ENCODE measurements around the gene TAAR5. TPM values are rescaled to one million over a fixed set of nuclear protein-coding genes. Genes with fewer than 3 reads are reported as not detected.
A peak's percentile ranks its signal among the peaks of the same experiment; 100 is the strongest.

TAAR5 gene
- total RNA-seq, 2 donors from 2014 or later = not detected

GRCh38 chr6:132569170-132569569 is 20.4 kb downstream of the TAAR5 start:
- WGBS, 2 experiments (ENCODE audit: insufficient coverage in 1 of 2, insufficient read length in 1 of 2) = 36 to 81% methylated on average over 2 to 4 of the region's 4 CpGs
- no peak overlapping the region for H3K4me3 Mint-ChIP-seq
- no peak overlapping the region for H3K4me3 ChIP-seq (ENCODE audit: low read length)

GRCh38 chr6:132568611-132569010 is 20.9 kb downstream of the TAAR5 start:
- Histone ChIP-seq H3K27ac (ENCODE audit: low read depth, low read length) (no peak overlapping the region), H3K9me3 (ENCODE audit: control insufficient read depth, low read length) (no peaks in the 10 kb centered on the region), H3K36me3 (ENCODE audit: control insufficient read depth, insufficient read depth, low read length) (no peaks in the 10 kb centered on the region), H3K9ac (ENCODE audit: extremely low read depth, low read length, poor library complexity, severe bottlenecking) (no peak overlapping the region), H3K4me3 (ENCODE audit: low read length) (no peak overlapping the region), H3K27me3 (ENCODE audit: control insufficient read depth, insufficient read depth, low read length, poor library complexity, severe bottlenecking) (peaks cover 9% of the 10 kb centered on the region), H3K4me1 (ENCODE audit: control insufficient read depth, insufficient read depth, low read length) (no peaks in the 10 kb centered on the region)
- no peak for DNase-seq
- WGBS, 2 experiments (ENCODE audit: insufficient coverage in 1 of 2, insufficient read length in 1 of 2) = 50 to 82% methylated on average over 2 to 6 of the region's 6 CpGs
- Mint-ChIP-seq H3K36me3 (ENCODE audit: low read depth) (no peaks in the 10 kb centered on the region), H3K27ac (no peak overlapping the region), H3K4me1 (peaks cover 19% of the 10 kb centered on the region), H3K9me3 (no peaks in the 10 kb centered on the region), H3K4me3 (no peak overlapping the region), H3K27me3 (ENCODE audit: insufficient read depth) (peaks cover 3% of the 10 kb centered on the region)
- TF ChIP-seq, protein P1, sequence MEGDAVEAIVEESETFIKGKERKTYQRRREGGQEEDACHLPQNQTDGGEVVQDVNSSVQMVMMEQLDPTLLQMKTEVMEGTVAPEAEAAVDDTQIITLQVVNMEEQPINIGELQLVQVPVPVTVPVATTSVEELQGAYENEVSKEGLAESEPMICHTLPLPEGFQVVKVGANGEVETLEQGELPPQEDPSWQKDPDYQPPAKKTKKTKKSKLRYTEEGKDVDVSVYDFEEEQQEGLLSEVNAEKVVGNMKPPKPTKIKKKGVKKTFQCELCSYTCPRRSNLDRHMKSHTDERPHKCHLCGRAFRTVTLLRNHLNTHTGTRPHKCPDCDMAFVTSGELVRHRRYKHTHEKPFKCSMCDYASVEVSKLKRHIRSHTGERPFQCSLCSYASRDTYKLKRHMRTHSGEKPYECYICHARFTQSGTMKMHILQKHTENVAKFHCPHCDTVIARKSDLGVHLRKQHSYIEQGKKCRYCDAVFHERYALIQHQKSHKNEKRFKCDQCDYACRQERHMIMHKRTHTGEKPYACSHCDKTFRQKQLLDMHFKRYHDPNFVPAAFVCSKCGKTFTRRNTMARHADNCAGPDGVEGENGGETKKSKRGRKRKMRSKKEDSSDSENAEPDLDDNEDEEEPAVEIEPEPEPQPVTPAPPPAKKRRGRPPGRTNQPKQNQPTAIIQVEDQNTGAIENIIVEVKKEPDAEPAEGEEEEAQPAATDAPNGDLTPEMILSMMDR (conservative IDR thresholded peaks at IDR 0.05) = no peak

More at GRCh38 chr6:132569170-132569569, 20.4 kb downstream of the TAAR5 start:
- Histone ChIP-seq H3K9ac (ENCODE audit: extremely low read depth, low read length, poor library complexity, severe bottlenecking) (no peak overlapping the region), H3K9me3 (ENCODE audit: control insufficient read depth, low read length) (no peaks in the 10 kb centered on the region), H3K27me3 (ENCODE audit: control insufficient read depth, insufficient read depth, low read length, poor library complexity, severe bottlenecking) (peaks cover 9% of the 10 kb centered on the region), H3K4me1 (ENCODE audit: control insufficient read depth, insufficient read depth, low read length) (no peaks in the 10 kb centered on the region), H3K36me3 (ENCODE audit: control insufficient read depth, insufficient read depth, low read length) (no peaks in the 10 kb centered on the region), H3K27ac (ENCODE audit: low read depth, low read length) (peak overlapping the region; percentile 10)
- peaks cover 19% of the 10 kb centered on the region for H3K4me1 Mint-ChIP-seq
- DNase-seq = no peak
- H3K27me3 Mint-ChIP-seq (ENCODE audit: insufficient read depth) = peaks cover 3% of the 10 kb centered on the region
- H3K27ac Mint-ChIP-seq = no peak overlapping the region
- H3K9me3 Mint-ChIP-seq = no peaks in the 10 kb centered on the region
- H3K36me3 Mint-ChIP-seq (ENCODE audit: low read depth) = no peaks in the 10 kb centered on the region
- TF ChIP-seq, protein P1 (conservative IDR thresholded peaks at IDR 0.05) = no peak

- Mint-ChIP-seq H3K27me3 (ENCODE audit: insufficient read depth) (peaks cover 3% of the 10 kb centered on the region), H3K9me3 (no peaks in the 10 kb centered on the region), H3K4me1 (peaks cover 19% of the 10 kb centered on the region), H3K4me3 (no peak overlapping the region), H3K27ac (no peak overlapping the region), H3K36me3 (ENCODE audit: low read depth) (no peaks in the 10 kb centered on the region)
- no peak overlapping the region for H3K4me3 ChIP-seq (ENCODE audit: low read length)
- H3K27ac ChIP-seq (ENCODE audit: low read depth, low read length) = no peak overlapping the region
- TF ChIP-seq, protein P1 (conservative IDR thresholded peaks at IDR 0.05) = no peak
- no peaks in the 10 kb centered on the region for H3K36me3 ChIP-seq (ENCODE audit: control insufficient read depth, insufficient read depth, low read length)
- no peak overlapping the region for H3K9ac ChIP-seq (ENCODE audit: extremely low read depth, low read length, poor library complexity, severe bottlenecking)
- no peaks in the 10 kb centered on the region for H3K9me3 ChIP-seq (ENCODE audit: control insufficient read depth, low read length)
- WGBS, 2 experiments (ENCODE audit: insufficient coverage in 1 of 2, insufficient read length in 1 of 2) = 67 to 90% methylated on average over 1 of the region's 1 CpG
- DNase-seq = no peak
- H3K4me1 ChIP-seq (ENCODE audit: control insufficient read depth, insufficient read depth, low read length) = no peaks in the 10 kb centered on the region
- peaks cover 9% of the 10 kb centered on the region for H3K27me3 ChIP-seq (ENCODE audit: control insufficient read depth, insufficient read depth, low read length, poor library complexity, severe bottlenecking)
Measured at GRCh38 chr6:132567566-132567965, 22.0 kb downstream of the TAAR5 start.
